MM.1S (cell line): ENCODE data around the gene NOD1.

Source experiments
- CTCF ChIP-seq: fragments of 300-600 bp; sonication (generic); IDR thresholded peaks from 2 replicates; pipeline ENCODE4 v1.5.1; 2016; ENCODE audit warnings: antibody characterized with exemption, low read length, mixed read lengths
- EZH2 ChIP-seq: fragments of 300-600 bp; sonication (generic); optimal IDR thresholded peaks from 2 replicates; pipeline ENCODE3; 2017; ENCODE audit warnings: low read depth, mild to moderate bottlenecking, antibody characterized with exemption, low read length, mixed read lengths

- TF ChIP-seq CTCF, result no peak
- no peak for TF ChIP-seq EZH2
Measured at GRCh38 chr7:30437823-30438574, 40.6 kb downstream of the NOD1 start.
